A549 (cell line): ENCODE results near the gene GADD45B. TPM values are rescaled to one million over a fixed set of nuclear protein-coding genes. Genes with fewer than 3 reads are reported as not detected.

Experiments
- ATAC-seq, 2 experiments: fragments of 200-7000 bp in 1 of 2; fragments of >200 bp in 1 of 2; cut with Nextera tagmentation in 1 of 2; cut with Tn5 transposase in 1 of 2; 3 replicates each; pipeline versions ENCODE4 v1.8.0 to v1.9.1; 2018 to 2020; ENCODE audit warnings: mild to moderate bottlenecking in 1 of 2, moderate library complexity in 1 of 2
- CTCF ChIA-PET: fragments of 300-600 bp; sonication (Branson Sonifier 250); formaldehyde crosslinking; extraction: SDS; loops from one replicate; lab custom pipeline; 2021; ENCODE audit warnings: antibody characterized with exemption, inconsistent platforms; lab: Yijun Ruan, JAX
- POLR2A ChIA-PET: fragments of 350-600 bp; formaldehyde crosslinking; extraction: SDS; loops from one replicate; lab custom pipeline; 2021; ENCODE audit warnings: antibody characterized with exemption, inconsistent platforms; lab: Yijun Ruan, JAX
- DNase-seq, 2 experiments: peaks; one replicate each; pipeline versions ENCODE4 v3.0.0 to v3.0.0-alpha.2; 2011 to 2016; ENCODE audit warnings: low read depth in 1 of 2, low spot score in 1 of 2
- FAIRE-seq: peaks from 2 replicates; lab custom pipeline; 2011; peaks lifted over from hg19 to GRCh38; lab: Jason Lieb, UNC
- H3K27ac ChIP-seq, 2 experiments: fragments of >200 bp; sonication (Bioruptor Twin); formaldehyde crosslinking; 3 replicates each; pipeline ENCODE4 v1.5.1; 2016 to 2017
- H3K4me1 ChIP-seq: fragments of >200 bp; sonication (Bioruptor Twin); formaldehyde crosslinking; 3 replicates; pipeline ENCODE4 v1.6.1; 2016
- H3K4me2 ChIP-seq: fragments of >200 bp; sonication (Bioruptor Twin); formaldehyde crosslinking; 3 replicates; pipeline ENCODE4 v1.6.1; 2016
- H3K4me3 ChIP-seq: fragments of >200 bp; sonication (Bioruptor Twin); formaldehyde crosslinking; 3 replicates; pipeline ENCODE4 v1.5.1; 2016
- H3K9me3 ChIP-seq: fragments of >200 bp; sonication (Bioruptor Twin); formaldehyde crosslinking; 3 replicates; pipeline ENCODE4 v1.6.1; 2016
- BHLHE40 ChIP-seq: IDR thresholded peaks from 2 replicates; pipeline ENCODE4 v1.6.1; 2012; ENCODE audit warnings: low read depth, low read length, inconsistent platforms
- CEBPB ChIP-seq, 2 experiments: fragments of >200 bp in 1 of 2; sonication (Bioruptor Twin) in 1 of 2; formaldehyde crosslinking in 1 of 2; IDR thresholded peaks; 2 replicates each; pipeline ENCODE4 v1.6.1; 2012 to 2016
- CTCF ChIP-seq: fragments of >200 bp; sonication (Bioruptor Twin); formaldehyde crosslinking; IDR thresholded peaks from 3 replicates; pipeline ENCODE4 v1.5.1; 2016
- EHF ChIP-seq: fragments of 250-450 bp; sonication (Bioruptor Pico); IDR thresholded peaks from 2 replicates; pipeline ENCODE4 v1.5.0; 2020; ENCODE audit warnings: mild to moderate bottlenecking
- EHMT2 ChIP-seq: fragments of 200-600 bp; sonication (generic); IDR thresholded peaks from 2 replicates; pipeline ENCODE4 v1.6.1; 2016; ENCODE audit warnings: antibody characterized with exemption, low read depth, mild to moderate bottlenecking, moderate library complexity
- ELK1 ChIP-seq: fragments of 150-350 bp; IDR thresholded peaks from 2 replicates; pipeline ENCODE4 v1.6.1; 2014; ENCODE audit warnings: low read depth, mild to moderate bottlenecking, low read length
- EP300 ChIP-seq, 2 experiments: fragments of >200 bp; sonication (Bioruptor Twin); formaldehyde crosslinking; IDR thresholded peaks; 2 replicates in 1 of 2; 3 replicates in 1 of 2; pipeline ENCODE4 v1.6.1; 2016 to 2017
- ESRRA ChIP-seq: fragments of 150-350 bp; IDR thresholded peaks from 2 replicates; pipeline ENCODE4 v1.6.1; 2014; ENCODE audit warnings: mild to moderate bottlenecking, low read length, borderline replicate concordance
- GATA3 ChIP-seq: IDR thresholded peaks from 2 replicates; pipeline ENCODE4 v1.6.1; 2012; ENCODE audit warnings: borderline replicate concordance
- HEYL ChIP-seq: fragments of 250-450 bp; sonication (Bioruptor Pico); IDR thresholded peaks from 2 replicates; pipeline ENCODE4 v1.8.0; 2021; ENCODE audit warnings: mild to moderate bottlenecking, moderate library complexity
- HOXB5 ChIP-seq: fragments of 250-450 bp; sonication (Bioruptor Pico); IDR thresholded peaks from 2 replicates; pipeline ENCODE4 v1.5.0; 2020; ENCODE audit warnings: mild to moderate bottlenecking, moderate library complexity
- KDM1A ChIP-seq: fragments of 200-600 bp; sonication (generic); IDR thresholded peaks from 2 replicates; pipeline ENCODE4 v1.6.1; 2016; ENCODE audit warnings: low read depth, mild to moderate bottlenecking
- MAZ ChIP-seq: fragments of 150-350 bp; IDR thresholded peaks from 2 replicates; pipeline ENCODE4 v1.6.1; 2014; ENCODE audit warnings: antibody characterized with exemption, low read depth, low read length, borderline replicate concordance
- RCOR1 ChIP-seq: fragments of 150-350 bp; IDR thresholded peaks from 2 replicates; pipeline ENCODE4 v1.6.1; 2014; ENCODE audit warnings: antibody characterized with exemption, low read length, low read depth
- REST ChIP-seq: fragments of 200-600 bp; sonication (generic); IDR thresholded peaks from 2 replicates; pipeline ENCODE4 v1.6.1; 2016; ENCODE audit warnings: antibody characterized with exemption, mild to moderate bottlenecking, moderate library complexity
- WGBS: methylation state at CpG from one replicate; pipeline ENCODE4 v1.1.6; 2017; ENCODE audit errors: missing lambda C conversion rate; 5-methylcytosine and 5-hydroxymethylcytosine counted together
- polyA plus RNA-seq, 4 experiments: library from polyadenylated mRNA; depleted of rRNA in 3 of 4; stranded (reverse); fragments of >200 nt; fragmentation: RNase III in 1 of 4; extraction: RNeasy Plus Mini Kit Qiagen cat#74134 plus additional on column Dnase treatment in 1 of 4; gene quantifications; 2 replicates in 3 of 4; 3 replicates in 1 of 4; pipeline ENCODE4 v1.2.3, GENCODE V29; 2011 to 2017
- TF ChIP-seq, protein P1 (sequence below): fragments of 250-450 bp; sonication (Bioruptor Pico); IDR thresholded peaks from 2 replicates; pipeline ENCODE4 v1.5.0; 2020; ENCODE audit warnings: low read depth, mild to moderate bottlenecking, moderate library complexity
- TF ChIP-seq, protein P2 (sequence below): IDR thresholded peaks from 2 replicates; pipeline ENCODE4 v1.6.1; 2012; ENCODE audit warnings: low read depth, borderline replicate concordance

GADD45B gene
- polyA plus RNA-seq, 2 of the 4 experiments (the other 2 are of a cell fraction): 39.9 to 72.5 TPM

- TF ChIP-seq RCOR1 (no peak), EHMT2 (no peak), EP300 (IDR thresholded peaks at IDR 0.05) (no peak)
Measured at GRCh38 chr19:2451138-2451537, 24.8 kb upstream of the GADD45B start (continued).

DNA sequence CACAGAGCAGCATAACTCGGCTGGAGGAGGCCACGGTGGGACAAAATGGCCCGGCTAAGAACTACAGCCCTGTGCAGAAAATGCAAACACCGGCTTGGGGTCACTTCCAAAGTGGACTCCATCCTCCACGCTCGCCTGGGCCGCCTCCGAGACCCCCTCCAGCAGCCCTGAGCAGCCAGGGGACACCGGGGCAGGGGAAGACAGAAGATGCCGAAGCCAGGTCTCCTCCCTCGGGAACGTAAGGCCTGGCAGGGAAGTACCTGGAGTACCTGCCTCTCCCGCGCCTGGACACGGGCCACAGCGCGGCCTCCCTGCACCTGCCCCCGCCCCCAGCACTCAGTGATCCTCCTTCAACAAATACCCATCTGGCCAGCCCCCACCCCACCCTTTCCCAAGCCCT, 24.2 kb upstream of the GADD45B start:
- CTCF ChIA-PET: no interaction called here

More for the DNA sequence above, 24.2 kb upstream of the GADD45B start:
- WGBS: 100% methylated on average over 8 of the region's 18 CpGs
- DNase-seq: no peak
- Histone ChIP-seq H3K4me1 (peaks cover 17% of the 10 kb centered on the region; the same call in 2 of the 3 replicates), H3K4me3 (no peak overlapping the region), H3K27ac (no peak overlapping the region), H3K9me3 (no peaks in the 10 kb centered on the region), H3K4me2 (no peak overlapping the region)
- POLR2A ChIA-PET: interaction anchor here (1.2 kb wide), 1 partner anchor 25 kb away, joined by 3 read pairs; no protein-coding TSS in a partner anchor
- ATAC-seq: no peak
- no peak for FAIRE-seq
- TF ChIP-seq BHLHE40: no peak
- TF ChIP-seq ELK1: no peak
- no peak for TF ChIP-seq MAZ
- no peak for TF ChIP-seq ESRRA
- TF ChIP-seq HOXB5 (CRISPR knock-in tag): no peak
- no peak for TF ChIP-seq CTCF
- TF ChIP-seq, protein P1, sequence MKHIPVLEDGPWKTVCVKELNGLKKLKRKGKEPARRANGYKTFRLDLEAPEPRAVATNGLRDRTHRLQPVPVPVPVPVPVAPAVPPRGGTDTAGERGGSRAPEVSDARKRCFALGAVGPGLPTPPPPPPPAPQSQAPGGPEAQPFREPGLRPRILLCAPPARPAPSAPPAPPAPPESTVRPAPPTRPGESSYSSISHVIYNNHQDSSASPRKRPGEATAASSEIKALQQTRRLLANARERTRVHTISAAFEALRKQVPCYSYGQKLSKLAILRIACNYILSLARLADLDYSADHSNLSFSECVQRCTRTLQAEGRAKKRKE (CRISPR knock-in tag): no peak
- no peak for TF ChIP-seq HEYL
- no peak for TF ChIP-seq KDM1A
- no peak for TF ChIP-seq EHF (CRISPR knock-in tag)
- no peak for TF ChIP-seq GATA3
- no peak for TF ChIP-seq EP300 (IDR thresholded peaks at IDR 0.05)
- TF ChIP-seq REST: no peak
- TF ChIP-seq CEBPB (IDR thresholded peaks at IDR 0.05): no peak
- TF ChIP-seq, protein P2, sequence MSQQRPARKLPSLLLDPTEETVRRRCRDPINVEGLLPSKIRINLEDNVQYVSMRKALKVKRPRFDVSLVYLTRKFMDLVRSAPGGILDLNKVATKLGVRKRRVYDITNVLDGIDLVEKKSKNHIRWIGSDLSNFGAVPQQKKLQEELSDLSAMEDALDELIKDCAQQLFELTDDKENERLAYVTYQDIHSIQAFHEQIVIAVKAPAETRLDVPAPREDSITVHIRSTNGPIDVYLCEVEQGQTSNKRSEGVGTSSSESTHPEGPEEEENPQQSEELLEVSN: no peak
